Progenitor cell of endocrine pancreas (in vitro differentiated cells): ENCODE results near the gene SH2B3. TPM values are rescaled to one million over a fixed set of nuclear protein-coding genes. Genes with fewer than 3 reads are reported as not detected.

ENCODE experiments used
- DNase-seq: peaks from one replicate; pipeline ENCODE4 v3.0.0; 2021; ENCODE audit warnings: low spot score; ENCODE audit not compliant: unreplicated experiment
- H3K27ac Mint-ChIP-seq: 2 replicates; pipeline ENCODE4 v1.8.0; 2021; ENCODE audit warnings: mild to moderate bottlenecking, moderate library complexity, mixed read lengths
- H3K27me3 Mint-ChIP-seq: 2 replicates; pipeline ENCODE4 v1.8.0; 2021; ENCODE audit warnings: mixed read lengths
- H3K36me3 Mint-ChIP-seq: 2 replicates; pipeline ENCODE4 v1.8.0; 2022; ENCODE audit warnings: mixed read lengths; ENCODE audit not compliant: insufficient read depth
- H3K4me1 Mint-ChIP-seq: 2 replicates; pipeline ENCODE4 v1.8.0; 2021; ENCODE audit warnings: low read depth, mixed read lengths
- H3K4me3 Mint-ChIP-seq: 2 replicates; pipeline ENCODE4 v1.8.0; 2021; ENCODE audit warnings: low read depth, mild to moderate bottlenecking, moderate library complexity, mixed read lengths
- H3K9me3 Mint-ChIP-seq: 2 replicates; pipeline ENCODE4 v1.8.0; 2021; ENCODE audit warnings: low read depth, mixed read lengths
- total RNA-seq: library from RNA; stranded (reverse); gene quantifications from 2 replicates; pipeline ENCODE4 v1.2.1, GENCODE V29; 2021
- TF ChIP-seq, protein P1 (sequence below): fragments of 200-600 bp; sonication (generic); IDR thresholded peaks from one replicate; pipeline ENCODE4 v1.5.0; 2021; ENCODE audit warnings: antibody characterized with exemption, mild to moderate bottlenecking; ENCODE audit not compliant: unreplicated experiment

SH2B3 gene
- total RNA-seq, 1 donor from 2014 or later: 0.72 TPM

DNA sequence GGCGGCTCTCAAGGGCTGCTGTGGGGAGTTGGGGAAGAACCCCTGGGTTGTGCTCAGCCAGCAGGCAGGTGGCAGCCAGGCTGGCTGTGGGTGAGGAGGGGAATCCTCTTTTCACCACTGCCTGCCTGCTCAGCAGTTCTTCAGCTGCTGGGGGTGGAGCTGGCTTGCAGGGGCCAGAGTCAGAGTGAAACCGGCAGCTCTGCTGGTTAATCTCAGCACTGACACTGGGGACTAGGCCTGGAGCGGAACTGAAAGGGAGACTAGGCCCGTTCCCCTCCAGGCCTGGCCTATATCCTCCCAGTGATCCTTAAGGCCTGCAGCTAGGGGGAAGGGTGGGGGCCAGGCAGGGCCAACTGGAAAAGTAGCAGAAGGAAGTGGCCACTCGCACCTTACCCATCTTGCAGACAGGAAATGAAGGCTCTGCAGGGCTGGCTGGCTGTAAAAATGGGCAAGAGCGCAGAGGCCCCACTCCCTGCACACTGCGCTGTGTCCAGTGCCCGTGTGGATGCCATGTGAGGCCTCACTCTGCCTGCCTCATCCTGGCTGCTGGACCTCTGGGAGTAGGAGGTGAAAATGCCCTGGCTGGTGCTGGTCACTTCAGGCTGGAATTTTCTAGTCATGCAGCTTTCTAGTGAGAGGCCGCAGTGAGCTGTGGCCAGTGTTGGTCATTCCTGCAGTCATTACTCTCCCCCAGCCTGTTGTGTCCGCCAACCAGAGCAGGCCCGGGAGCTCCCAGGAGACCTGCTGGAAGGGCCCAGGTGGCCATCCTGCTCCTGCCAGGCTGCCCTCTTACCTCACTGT is 39.4 kb downstream of the SH2B3 start:
- Mint-ChIP-seq H3K27me3 (no peaks in the 10 kb centered on the region), H3K9me3 (no peaks in the 10 kb centered on the region), H3K27ac (no peak overlapping the region), H3K4me3 (no peak overlapping the region), H3K36me3 (peaks cover 12% of the 10 kb centered on the region), H3K4me1 (no peaks in the 10 kb centered on the region)
- TF ChIP-seq, protein P1, sequence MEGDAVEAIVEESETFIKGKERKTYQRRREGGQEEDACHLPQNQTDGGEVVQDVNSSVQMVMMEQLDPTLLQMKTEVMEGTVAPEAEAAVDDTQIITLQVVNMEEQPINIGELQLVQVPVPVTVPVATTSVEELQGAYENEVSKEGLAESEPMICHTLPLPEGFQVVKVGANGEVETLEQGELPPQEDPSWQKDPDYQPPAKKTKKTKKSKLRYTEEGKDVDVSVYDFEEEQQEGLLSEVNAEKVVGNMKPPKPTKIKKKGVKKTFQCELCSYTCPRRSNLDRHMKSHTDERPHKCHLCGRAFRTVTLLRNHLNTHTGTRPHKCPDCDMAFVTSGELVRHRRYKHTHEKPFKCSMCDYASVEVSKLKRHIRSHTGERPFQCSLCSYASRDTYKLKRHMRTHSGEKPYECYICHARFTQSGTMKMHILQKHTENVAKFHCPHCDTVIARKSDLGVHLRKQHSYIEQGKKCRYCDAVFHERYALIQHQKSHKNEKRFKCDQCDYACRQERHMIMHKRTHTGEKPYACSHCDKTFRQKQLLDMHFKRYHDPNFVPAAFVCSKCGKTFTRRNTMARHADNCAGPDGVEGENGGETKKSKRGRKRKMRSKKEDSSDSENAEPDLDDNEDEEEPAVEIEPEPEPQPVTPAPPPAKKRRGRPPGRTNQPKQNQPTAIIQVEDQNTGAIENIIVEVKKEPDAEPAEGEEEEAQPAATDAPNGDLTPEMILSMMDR: no peak
- no peak for DNase-seq

- Mint-ChIP-seq H3K36me3 (peaks cover 14% of the 10 kb centered on the region), H3K4me1 (no peaks in the 10 kb centered on the region), H3K27me3 (no peaks in the 10 kb centered on the region), H3K4me3 (no peak overlapping the region), H3K9me3 (no peaks in the 10 kb centered on the region), H3K27ac (peak overlapping the region; percentile 45)
- DNase-seq: no peak
- TF ChIP-seq, protein P1: no peak
Observed at GRCh38 chr12:111445726-111446581, 40.2 kb downstream of the SH2B3 start.

DNA sequence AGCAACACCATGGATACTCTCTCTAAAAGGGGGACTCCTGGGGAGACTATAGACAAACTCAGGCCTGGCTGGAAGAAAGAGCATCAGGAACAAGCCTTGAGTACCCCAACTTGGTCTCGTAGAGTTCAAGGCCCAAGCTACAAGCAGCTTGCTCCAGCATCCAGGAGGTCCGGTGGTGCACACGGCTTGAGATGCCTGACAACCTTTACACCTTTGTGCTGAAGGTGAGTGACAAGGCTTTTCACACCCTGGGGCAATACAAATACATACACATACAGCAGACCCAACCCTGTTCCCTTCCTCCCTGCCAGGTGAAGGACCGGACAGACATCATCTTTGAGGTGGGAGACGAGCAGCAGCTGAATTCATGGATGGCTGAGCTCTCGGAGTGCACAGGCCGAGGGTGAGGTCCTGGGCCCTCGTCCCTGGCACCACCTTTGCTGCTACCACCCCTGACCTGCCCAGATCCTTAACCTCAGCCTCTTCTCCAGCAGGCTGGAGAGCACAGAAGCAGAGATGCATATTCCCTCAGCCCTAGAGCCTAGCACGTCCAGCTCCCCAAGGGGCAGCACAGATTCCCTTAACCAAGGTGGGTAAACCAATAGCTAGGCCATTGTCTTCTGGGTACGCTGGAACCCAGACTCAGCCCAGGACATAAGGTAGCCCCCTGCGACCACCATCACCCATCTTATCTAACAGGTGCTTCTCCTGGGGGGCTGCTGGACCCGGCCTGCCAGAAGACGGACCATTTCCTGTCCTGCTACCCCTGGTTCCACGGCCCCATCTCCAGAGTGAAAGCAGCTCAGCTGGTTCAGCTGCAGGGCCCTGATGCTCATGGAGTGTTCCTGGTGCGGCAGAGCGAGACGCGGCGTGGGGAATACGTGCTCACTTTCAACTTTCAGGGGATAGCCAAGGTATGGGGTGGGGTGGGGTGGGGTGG is 41.2 kb downstream of the SH2B3 start:
- TF ChIP-seq, protein P1: no peak
- Mint-ChIP-seq H3K9me3 (no peaks in the 10 kb centered on the region), H3K4me1 (no peaks in the 10 kb centered on the region), H3K27ac (peak overlapping the region; percentile 45), H3K4me3 (no peak overlapping the region), H3K36me3 (peaks cover 18% of the 10 kb centered on the region), H3K27me3 (no peaks in the 10 kb centered on the region)
- no peak for DNase-seq

DNA sequence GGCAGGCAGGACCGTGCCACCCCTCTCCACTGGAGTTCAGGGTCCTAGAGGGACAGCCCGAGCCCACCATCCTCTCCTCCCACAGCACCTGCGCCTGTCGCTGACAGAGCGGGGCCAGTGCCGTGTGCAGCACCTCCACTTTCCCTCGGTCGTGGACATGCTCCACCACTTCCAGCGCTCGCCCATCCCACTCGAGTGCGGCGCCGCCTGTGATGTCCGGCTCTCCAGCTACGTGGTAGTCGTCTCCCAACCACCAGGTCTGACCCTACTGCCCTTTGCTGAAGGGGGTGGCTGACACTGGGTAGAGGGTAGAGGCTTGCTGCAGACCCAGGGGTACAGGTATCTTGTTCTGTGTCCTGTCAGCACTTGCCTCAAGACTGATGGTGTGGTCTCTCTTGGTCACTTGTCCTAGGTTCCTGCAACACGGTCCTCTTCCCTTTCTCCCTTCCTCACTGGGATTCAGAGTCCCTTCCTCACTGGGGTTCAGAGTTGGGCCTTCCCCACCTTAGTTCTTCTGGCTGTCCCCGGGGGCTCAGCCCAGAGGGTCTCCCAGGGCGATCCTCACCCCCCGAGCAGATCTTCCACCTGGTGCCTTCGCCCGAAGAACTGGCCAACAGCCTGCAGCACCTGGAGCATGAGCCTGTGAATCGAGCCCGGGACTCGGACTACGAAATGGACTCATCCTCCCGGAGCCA is 42.0 kb downstream of the SH2B3 start:
- Mint-ChIP-seq H3K27ac (peak overlapping the region; percentile 45), H3K4me3 (no peak overlapping the region), H3K36me3 (peaks cover 18% of the 10 kb centered on the region), H3K27me3 (no peaks in the 10 kb centered on the region), H3K9me3 (no peaks in the 10 kb centered on the region), H3K4me1 (no peaks in the 10 kb centered on the region)
- TF ChIP-seq, protein P1: no peak
- no peak for DNase-seq
